Lower lobe of right lung (tissue), 2 donors: ENCODE data around the gene OSGEP. TPM values are rescaled to one million over a fixed set of nuclear protein-coding genes. Genes with fewer than 3 reads are reported as not detected.

Source experiments
- ATAC-seq, 2 donors: fragments of 200-7000 bp; cut with Tn5 transposase; one replicate each; pipeline ENCODE4 v1.9.1; 2020 to 2022; ENCODE audit warnings: mild to moderate bottlenecking in 2 of 2, moderate library complexity in 2 of 2
- DNase-seq: peaks from one replicate; pipeline ENCODE4 v3.0.0-alpha.2; 2020
- H3K27ac ChIP-seq: fragments of 200-600 bp; one replicate; pipeline ENCODE4 v1.8.0; 2022
- H3K27me3 ChIP-seq: fragments of 200-600 bp; one replicate; pipeline ENCODE4 v1.8.0; 2022; ENCODE audit warnings: low read depth
- H3K36me3 ChIP-seq: fragments of 200-600 bp; one replicate; pipeline ENCODE4 v1.8.0; 2022; ENCODE audit warnings: mild to moderate bottlenecking
- H3K4me1 ChIP-seq: fragments of 200-600 bp; one replicate; pipeline ENCODE4 v1.8.0; 2022
- H3K4me3 ChIP-seq: fragments of 200-600 bp; one replicate; pipeline ENCODE4 v1.8.0; 2022; ENCODE audit warnings: mild to moderate bottlenecking
- H3K9me3 ChIP-seq: fragments of 200-600 bp; one replicate; pipeline ENCODE4 v1.8.0; 2022
- CTCF ChIP-seq: fragments of 200-600 bp; IDR thresholded peaks from one replicate; pipeline ENCODE4 v1.8.0; 2022; ENCODE audit warnings: antibody characterized with exemption, mild to moderate bottlenecking
- intact Hi-C: fragments of 100-400 bp; cut with DNase I; formaldehyde crosslinking; loops from one replicate; pipeline ENCODE4 v1.11.0; 2022
- total RNA-seq: library from RNA; stranded (reverse); fragmentation: NEBNext Ultra II Directional; extraction: Animal tissue kit (Norgen Biotek cat#: 25700); gene quantifications from one replicate; pipeline ENCODE4 v1.2.1, GENCODE V29; 2021
- donor health status: DM: no; HTN: yes; CAD: no; lungs with severe emphysema.

OSGEP gene
- total RNA-seq, 1 donor from 2014 or later, result 32.6 TPM

- Histone ChIP-seq H3K36me3 (peaks cover 32% of the 10 kb centered on the region), H3K9me3 (no peaks in the 10 kb centered on the region), H3K4me1 (peaks cover 24% of the 10 kb centered on the region), H3K27ac (no peak overlapping the region), H3K4me3 (no peak overlapping the region), H3K27me3 (no peaks in the 10 kb centered on the region)
- DNase-seq (no peak), ATAC-seq (no peak)
- intact Hi-C loops, result no loop called here
- TF ChIP-seq CTCF, result no peak
Measured at GRCh38 chr14:20478894-20479293, 24.3 kb upstream of the OSGEP start.

- no peak for TF ChIP-seq CTCF
- intact Hi-C loops, result no loop called here
- DNase-seq (peak; percentile 69), ATAC-seq (peak; percentile 65 to 85)
- H3K27ac ChIP-seq, result peak overlapping the region; percentile 76
- no peaks in the 10 kb centered on the region for H3K27me3 ChIP-seq
- peaks cover 25% of the 10 kb centered on the region for H3K4me1 ChIP-seq
- no peaks in the 10 kb centered on the region for H3K9me3 ChIP-seq
- peak overlapping the region; percentile 10 for H3K4me3 ChIP-seq
- H3K36me3 ChIP-seq, result peaks cover 48% of the 10 kb centered on the region
Measured at GRCh38 chr14:20477211-20477876, 22.7 kb upstream of the OSGEP start.

- Histone ChIP-seq H3K4me3 (no peak overlapping the region), H3K27me3 (no peaks in the 10 kb centered on the region), H3K36me3 (peaks cover 50% of the 10 kb centered on the region), H3K4me1 (peaks cover 31% of the 10 kb centered on the region), H3K9me3 (no peaks in the 10 kb centered on the region), H3K27ac (peak overlapping the region; percentile 76)
- DNase-seq (no peak), ATAC-seq (no peak)
- TF ChIP-seq CTCF, result no peak
- intact Hi-C loops, result no loop called here
Measured at GRCh38 chr14:20476776-20477175, 22.2 kb upstream of the OSGEP start.

- Histone ChIP-seq H3K27ac (no peak overlapping the region), H3K36me3 (peaks cover 50% of the 10 kb centered on the region), H3K4me3 (no peak overlapping the region), H3K4me1 (peaks cover 41% of the 10 kb centered on the region), H3K9me3 (no peaks in the 10 kb centered on the region), H3K27me3 (no peaks in the 10 kb centered on the region)
- no peak for TF ChIP-seq CTCF
- intact Hi-C loops, result no loop called here
- ATAC-seq, result no peak
- DNase-seq, result no peak
Measured at GRCh38 chr14:20472536-20473169, 18.0 kb upstream of the OSGEP start.

GRCh38 chr14:20470603-20470901 is 15.9 kb upstream of the OSGEP start:
- no peak for ATAC-seq
- Histone ChIP-seq H3K9me3 (no peaks in the 10 kb centered on the region), H3K27ac (peak overlapping the region; percentile 89), H3K27me3 (no peaks in the 10 kb centered on the region), H3K4me1 (peaks cover 26% of the 10 kb centered on the region), H3K4me3 (peak overlapping the region; percentile 76), H3K36me3 (peaks cover 34% of the 10 kb centered on the region)
- intact Hi-C loops, result no loop called here
- no peak for TF ChIP-seq CTCF
- no peak for DNase-seq
